Measurements from ENCODE around the gene PHKA2.

- TF ChIP-seq, protein P1, sequence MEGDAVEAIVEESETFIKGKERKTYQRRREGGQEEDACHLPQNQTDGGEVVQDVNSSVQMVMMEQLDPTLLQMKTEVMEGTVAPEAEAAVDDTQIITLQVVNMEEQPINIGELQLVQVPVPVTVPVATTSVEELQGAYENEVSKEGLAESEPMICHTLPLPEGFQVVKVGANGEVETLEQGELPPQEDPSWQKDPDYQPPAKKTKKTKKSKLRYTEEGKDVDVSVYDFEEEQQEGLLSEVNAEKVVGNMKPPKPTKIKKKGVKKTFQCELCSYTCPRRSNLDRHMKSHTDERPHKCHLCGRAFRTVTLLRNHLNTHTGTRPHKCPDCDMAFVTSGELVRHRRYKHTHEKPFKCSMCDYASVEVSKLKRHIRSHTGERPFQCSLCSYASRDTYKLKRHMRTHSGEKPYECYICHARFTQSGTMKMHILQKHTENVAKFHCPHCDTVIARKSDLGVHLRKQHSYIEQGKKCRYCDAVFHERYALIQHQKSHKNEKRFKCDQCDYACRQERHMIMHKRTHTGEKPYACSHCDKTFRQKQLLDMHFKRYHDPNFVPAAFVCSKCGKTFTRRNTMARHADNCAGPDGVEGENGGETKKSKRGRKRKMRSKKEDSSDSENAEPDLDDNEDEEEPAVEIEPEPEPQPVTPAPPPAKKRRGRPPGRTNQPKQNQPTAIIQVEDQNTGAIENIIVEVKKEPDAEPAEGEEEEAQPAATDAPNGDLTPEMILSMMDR (conservative IDR thresholded peaks at IDR 0.05; ENCODE audit: low read length), result no peak
- TF ChIP-seq EZH2phosphoT487 (IDR thresholded peaks at IDR 0.05; ENCODE audit: borderline replicate concordance), result no peak
Observed at GRCh38 chrX:18894156-18894555, 89.8 kb downstream of the PHKA2 start.

Data from Loucy (cell line).